Fibroblast of the aortic adventitia (primary cell): ENCODE data around the gene SMARCD3. TPM values are rescaled to one million over a fixed set of nuclear protein-coding genes. Genes with fewer than 3 reads are reported as not detected.

Experiments used
- DNase-seq: peaks from one replicate; pipeline ENCODE4 v3.0.0-alpha.2; 2010; ENCODE audit warnings: low read depth
- H3K4me3 ChIP-seq: 2 replicates; pipeline ENCODE4 v1.5.1; 2011; ENCODE audit warnings: low read depth, mild to moderate bottlenecking, control low read depth, low read length, moderate library complexity
- total RNA-seq: library from RNA; depleted of rRNA; stranded (reverse); fragments of >200 nt; gene quantifications from 2 replicates; pipeline ENCODE4 v1.2.3, GENCODE V29; 2012; ENCODE audit warnings: low replicate concordance
- TF ChIP-seq, protein P1 (sequence below): IDR thresholded peaks from 2 replicates; pipeline ENCODE4 v1.5.1; 2011; ENCODE audit warnings: mild to moderate bottlenecking, low read length, control low read depth, inconsistent platforms; ENCODE audit not compliant: insufficient read depth

The SMARCD3 gene
- total RNA-seq, 1 donor = 44.9 TPM

DNA sequence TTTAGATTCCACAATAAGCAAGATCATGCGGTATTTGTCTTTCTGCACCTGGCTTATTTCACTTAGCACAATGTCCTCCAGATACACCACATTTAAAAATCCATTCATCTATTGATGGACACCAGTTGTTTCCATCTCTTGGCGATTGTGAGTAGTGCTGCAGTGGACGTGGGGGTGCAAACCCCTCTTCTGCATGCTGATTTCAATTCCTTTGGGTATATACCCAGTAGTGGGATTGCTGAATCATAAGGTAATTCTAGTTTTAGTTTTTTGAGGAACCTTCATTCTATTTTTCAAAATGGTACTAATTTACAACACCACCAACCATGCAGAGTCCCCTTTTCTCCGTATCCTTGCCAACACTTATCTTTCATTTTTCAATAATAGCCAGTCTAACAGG, 59.5 kb downstream of the SMARCD3 start:
- TF ChIP-seq, protein P1, sequence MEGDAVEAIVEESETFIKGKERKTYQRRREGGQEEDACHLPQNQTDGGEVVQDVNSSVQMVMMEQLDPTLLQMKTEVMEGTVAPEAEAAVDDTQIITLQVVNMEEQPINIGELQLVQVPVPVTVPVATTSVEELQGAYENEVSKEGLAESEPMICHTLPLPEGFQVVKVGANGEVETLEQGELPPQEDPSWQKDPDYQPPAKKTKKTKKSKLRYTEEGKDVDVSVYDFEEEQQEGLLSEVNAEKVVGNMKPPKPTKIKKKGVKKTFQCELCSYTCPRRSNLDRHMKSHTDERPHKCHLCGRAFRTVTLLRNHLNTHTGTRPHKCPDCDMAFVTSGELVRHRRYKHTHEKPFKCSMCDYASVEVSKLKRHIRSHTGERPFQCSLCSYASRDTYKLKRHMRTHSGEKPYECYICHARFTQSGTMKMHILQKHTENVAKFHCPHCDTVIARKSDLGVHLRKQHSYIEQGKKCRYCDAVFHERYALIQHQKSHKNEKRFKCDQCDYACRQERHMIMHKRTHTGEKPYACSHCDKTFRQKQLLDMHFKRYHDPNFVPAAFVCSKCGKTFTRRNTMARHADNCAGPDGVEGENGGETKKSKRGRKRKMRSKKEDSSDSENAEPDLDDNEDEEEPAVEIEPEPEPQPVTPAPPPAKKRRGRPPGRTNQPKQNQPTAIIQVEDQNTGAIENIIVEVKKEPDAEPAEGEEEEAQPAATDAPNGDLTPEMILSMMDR = no peak
- DNase-seq = no peak
- no peak overlapping the region for H3K4me3 ChIP-seq

Other genes with a start within 250 kb of the SMARCD3 start
- under 0.01 and 0.98 TPM in 2 replicates for gene ATG9B, start 224.2 kb downstream of the SMARCD3 start, total RNA-seq
- gene ABCB8, start 220.2 kb downstream of the SMARCD3 start, total RNA-seq = 18.1 and 30.9 TPM in 2 replicates
- 0.18 TPM in 1 of 2 replicates, not detected in the other for gene ASIC3, start 200.2 kb downstream of the SMARCD3 start, total RNA-seq
- 16.1 and 28.9 TPM in 2 replicates for gene CDK5, start 190.8 kb downstream of the SMARCD3 start, total RNA-seq
- gene SLC4A2, start 189.1 kb downstream of the SMARCD3 start, total RNA-seq = 39.7 and 65.4 TPM in 2 replicates
- 62.7 and 86.0 TPM in 2 replicates for gene FASTK, start 167.9 kb downstream of the SMARCD3 start, total RNA-seq
- 11.7 and 20.2 TPM in 2 replicates for gene TMUB1, start 165.2 kb downstream of the SMARCD3 start, total RNA-seq
- 50.2 and 74.6 TPM in 2 replicates for gene AGAP3, start 162.2 kb downstream of the SMARCD3 start, total RNA-seq
- gene GBX1, start 81.0 kb downstream of the SMARCD3 start, total RNA-seq = not detected in 2 replicates
- not detected in 2 replicates for gene ASB10, start 61.4 kb downstream of the SMARCD3 start, total RNA-seq
- not detected in 2 replicates for gene H2BK1, start 38.2 kb downstream of the SMARCD3 start, total RNA-seq
- 18.8 and 50.9 TPM in 2 replicates for gene ABCF2, start 21.5 kb downstream of the SMARCD3 start, total RNA-seq
- gene CHPF2, start 16.2 kb downstream of the SMARCD3 start, total RNA-seq = 33.0 and 47.0 TPM in 2 replicates
- 46.5 and 193 TPM in 2 replicates for gene NUB1, start 93.1 kb upstream of the SMARCD3 start, total RNA-seq
- 0.45 and 17.7 TPM in 2 replicates for gene WDR86, start 161.3 kb upstream of the SMARCD3 start, total RNA-seq
- 0.09 and 0.16 TPM in 2 replicates for gene CRYGN, start 191.4 kb upstream of the SMARCD3 start, total RNA-seq